GM19240 (cell line): ENCODE measurements around the gene FFAR1.

Experiments
- DNase-seq: peaks from one replicate; pipeline ENCODE4 v3.0.0; 2011; ENCODE audit warnings: low spot score; ENCODE audit not compliant: insufficient read length

The FFAR1 gene

DNA sequence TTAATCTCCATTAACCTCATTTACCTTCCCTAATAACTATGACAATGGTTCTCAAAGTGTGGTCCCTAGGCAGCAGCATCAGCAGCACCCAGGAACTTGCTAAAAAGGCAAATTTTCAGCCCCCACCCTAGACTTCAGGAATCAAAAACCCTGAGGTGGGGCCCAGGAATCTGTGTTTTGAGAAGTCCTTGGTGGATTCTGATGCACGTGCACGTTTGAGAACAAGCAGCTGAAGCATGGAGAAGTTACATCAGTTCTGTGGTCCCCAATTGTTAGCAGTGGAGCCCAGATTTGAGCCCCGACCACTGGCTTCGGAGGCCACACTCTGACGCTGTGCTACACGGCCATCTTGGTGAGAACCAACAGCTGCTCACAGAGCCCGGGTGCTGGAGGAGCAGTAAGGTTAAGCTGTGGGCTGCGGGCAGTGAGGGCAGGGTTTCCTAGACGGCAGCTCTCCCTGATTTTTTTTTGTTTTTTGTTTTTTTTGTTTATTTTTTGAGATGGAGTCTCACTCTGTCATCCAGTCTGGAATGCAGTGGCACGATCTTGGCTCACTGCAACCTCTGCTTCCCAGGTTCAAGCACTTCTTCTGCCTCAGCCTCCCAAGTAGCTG is 32.7 kb upstream of the FFAR1 start:
- no peak for DNase-seq

DNA sequence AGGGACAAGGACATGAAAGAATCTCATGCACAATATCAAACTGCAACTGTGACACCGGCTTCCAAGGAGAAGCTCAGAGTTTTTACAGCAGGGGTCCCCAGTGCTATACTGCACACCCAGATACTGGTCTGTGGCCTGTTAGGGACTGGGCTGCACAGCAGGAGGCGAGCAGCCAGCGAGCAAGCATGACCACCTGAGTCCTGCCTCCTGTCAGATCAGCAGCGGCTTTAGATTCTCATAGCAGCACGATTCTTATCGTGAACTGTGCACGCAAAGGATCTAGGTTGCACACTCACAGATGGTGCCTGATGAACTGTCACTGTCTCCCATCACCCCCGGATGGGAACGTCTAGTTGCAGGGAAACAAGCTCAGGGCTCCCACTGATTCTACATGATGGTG is 31.8 kb upstream of the FFAR1 start:
- DNase-seq: no peak

DNA sequence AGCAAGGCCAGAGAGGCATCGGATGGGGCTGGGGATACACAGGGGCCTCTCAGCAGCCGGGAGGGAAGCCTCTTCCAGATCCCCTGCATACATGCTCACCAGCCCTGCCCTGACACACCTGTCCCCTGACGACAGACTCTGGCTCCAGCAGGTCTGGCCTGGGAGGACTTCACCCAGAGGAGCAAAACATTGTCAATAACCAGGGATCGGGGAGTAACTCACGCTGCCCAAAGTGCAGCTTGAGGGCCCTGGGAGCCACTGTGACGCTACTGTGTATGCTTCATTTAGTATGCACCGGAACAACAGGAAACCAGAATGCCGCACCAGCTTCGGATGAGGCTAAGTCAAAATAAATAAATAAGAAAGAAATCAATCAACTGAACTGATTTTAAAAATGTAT is 31.1 kb upstream of the FFAR1 start:
- no peak for DNase-seq

DNA sequence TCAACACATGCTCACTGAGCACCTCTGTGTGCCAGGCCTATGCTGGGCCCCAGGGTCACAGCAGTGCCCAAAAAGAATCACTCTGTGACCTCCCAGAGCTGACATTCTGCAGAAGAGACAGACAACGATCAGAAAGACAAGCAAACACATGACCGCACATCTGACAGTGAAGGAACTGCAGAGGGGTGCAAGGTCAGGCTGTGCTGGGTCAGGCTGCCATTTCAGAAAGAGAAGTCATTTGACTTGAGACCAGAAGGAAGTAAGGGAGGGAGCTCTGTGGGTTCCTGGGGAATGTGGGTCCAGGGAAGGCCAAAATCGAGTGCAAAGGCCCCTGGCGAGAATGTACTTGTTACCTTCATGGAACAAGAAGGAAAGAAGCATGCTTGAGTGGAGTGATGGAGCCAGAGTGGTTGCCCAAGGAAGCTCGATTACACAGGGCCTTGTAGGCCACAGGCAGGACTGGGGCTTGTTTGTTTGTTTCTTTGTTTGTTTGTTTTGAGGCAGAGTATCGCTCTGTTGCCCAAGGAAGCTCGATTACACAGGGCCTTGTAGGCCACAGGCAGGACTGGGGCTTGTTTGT is 30.1 kb upstream of the FFAR1 start:
- no peak for DNase-seq

DNA sequence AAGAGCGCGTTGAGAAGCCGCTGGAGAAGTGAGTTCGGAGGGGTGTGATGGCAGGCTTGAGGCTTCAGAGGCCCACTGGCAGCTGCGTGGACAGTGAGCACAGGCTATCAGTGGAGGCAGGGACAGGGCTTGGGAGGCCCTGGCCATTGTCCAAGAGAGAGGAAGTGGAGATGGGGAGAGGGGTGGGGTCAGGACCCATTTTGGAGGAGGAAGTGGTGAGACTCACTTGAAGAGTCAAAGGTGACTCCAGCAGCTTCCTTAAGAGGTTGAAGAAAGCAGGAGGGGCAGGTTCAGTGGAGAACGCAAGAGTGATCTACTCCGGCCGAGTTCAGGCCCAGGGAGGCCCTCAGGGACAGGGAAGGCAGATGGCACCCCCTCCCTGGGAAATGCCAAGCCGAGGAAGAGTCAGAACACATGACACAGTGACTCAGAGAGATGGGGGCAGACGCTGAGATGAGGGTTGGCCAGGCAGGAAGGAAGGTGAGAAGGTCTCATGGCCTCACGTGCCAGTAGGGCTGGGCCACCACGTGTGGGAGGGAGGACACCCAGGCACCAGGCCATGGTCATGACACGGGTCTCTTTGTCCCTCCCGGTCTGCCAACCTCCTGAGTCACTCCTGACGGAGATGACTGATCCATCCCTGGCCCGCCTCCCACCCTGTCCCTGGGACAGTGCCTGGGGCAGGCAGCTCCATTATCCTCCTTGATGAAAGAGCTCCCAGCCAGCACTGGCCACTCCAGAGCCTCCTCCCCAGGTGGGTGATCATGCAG is 28.8 kb upstream of the FFAR1 start:
- DNase-seq: no peak

DNA sequence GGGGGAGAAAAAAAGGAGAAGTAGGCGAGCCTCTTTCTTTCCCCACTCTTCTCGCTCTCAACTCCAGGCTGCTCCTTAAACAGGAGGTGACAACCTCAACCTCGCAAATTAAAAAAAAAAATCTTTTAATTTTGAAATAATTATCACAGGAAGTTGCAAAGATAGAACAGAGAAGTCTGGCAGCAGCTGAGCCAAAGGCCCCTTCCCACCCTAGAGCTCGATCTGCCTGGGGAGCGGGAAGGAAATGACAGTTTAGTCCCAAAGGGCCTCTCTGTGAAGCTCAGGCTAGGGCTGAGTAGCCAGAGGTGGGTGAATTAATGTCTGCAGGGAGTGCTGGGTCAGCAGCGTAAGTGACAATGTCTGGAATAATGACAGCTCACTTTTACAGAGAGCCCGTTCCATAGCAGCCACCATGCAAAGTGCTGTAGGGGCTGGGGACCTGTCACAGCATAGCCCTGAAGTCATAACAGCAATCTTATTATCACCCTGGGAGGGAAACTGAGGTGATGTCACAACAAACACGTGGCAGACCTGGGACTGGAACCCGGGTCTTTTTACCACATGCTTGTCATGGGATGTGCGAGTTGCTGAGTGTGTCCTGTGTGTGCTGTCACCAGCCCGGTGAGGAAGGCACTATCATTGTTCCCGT is 27.5 kb upstream of the FFAR1 start:
- DNase-seq: no peak

GRCh38 chr19:35321291-35321690 is 26.4 kb upstream of the FFAR1 start:
- DNase-seq: no peak

DNA sequence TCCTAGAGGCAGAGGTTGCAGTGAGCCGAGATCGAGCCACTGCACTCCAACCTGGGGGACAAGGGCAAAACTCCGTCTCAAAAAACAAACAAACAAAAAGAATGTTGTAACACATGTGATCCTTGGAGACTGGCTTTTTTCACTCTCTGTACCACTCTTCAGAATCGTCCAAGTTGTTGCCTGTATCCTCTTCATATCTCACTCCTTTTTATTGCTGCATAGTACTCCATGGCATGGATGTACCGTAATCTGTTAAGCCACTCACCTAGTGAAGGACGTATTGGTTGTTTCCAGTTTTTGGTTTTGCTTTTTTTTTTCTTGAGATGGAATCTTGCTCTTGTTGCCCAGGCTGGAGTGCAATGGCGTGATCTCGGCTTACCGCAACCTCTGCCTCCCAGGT is 25.7 kb upstream of the FFAR1 start:
- no peak for DNase-seq

DNA sequence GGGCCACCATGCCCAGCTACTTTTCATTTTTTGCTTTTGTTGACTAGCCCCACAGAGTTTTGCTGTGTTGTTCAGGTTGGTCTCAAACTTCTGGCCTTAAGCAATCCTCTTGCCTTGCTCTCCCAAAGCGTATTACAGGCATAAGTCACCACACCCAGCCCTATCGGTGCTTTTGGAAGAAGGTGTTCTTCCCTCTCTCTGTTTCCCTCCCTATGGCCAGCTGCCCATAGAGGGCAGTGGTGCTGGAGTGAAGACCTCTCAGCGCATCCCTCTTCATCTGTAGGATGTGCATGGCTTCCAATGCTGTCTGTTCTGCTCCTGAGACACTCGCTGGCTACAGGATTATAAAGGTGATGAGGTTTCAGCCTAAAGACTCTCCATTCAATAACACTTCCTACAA is 20.1 kb upstream of the FFAR1 start:
- DNase-seq: no peak

DNA sequence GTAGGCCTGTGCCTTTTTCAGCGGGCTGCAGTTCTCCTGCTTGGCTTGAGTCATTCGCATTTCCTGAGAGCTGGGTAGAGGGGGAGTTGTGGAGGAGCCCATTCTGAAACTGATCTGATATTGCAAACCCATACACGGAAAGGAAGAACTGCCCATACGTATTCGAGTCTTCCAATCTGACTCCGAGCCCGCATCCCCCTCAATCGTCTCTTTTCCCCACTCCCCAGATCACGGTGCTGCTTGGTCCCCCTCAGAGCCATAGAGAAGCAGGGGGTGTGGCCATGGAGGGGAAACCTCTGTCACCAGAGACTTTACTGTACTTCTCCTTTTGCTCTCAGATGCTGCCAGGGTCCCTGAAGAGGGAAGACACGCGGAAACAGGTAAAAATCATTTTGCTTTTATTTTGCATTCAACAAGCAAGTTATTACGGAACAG is 18.8 kb upstream of the FFAR1 start, which contains the start of gene CD22:
Gene CD22, plus strand, starts transcription at position 337 of the 435 bp plus-strand sequence. CDS start 2,854 bp downstream, outside the sequence.
- DNase-seq: no peak

- DNase-seq: no peak
These were observed 18.4 kb upstream of the FFAR1 start for GRCh38 chr19:35329323-35329722.

GRCh38 chr19:35330475-35330874 is 17.2 kb upstream of the FFAR1 start:
- no peak for DNase-seq

- DNase-seq: no peak
These were observed 16.0 kb upstream of the FFAR1 start for GRCh38 chr19:35331551-35332214.

GRCh38 chr19:35332817-35333216 is 14.9 kb upstream of the FFAR1 start:
- DNase-seq: no peak

DNA sequence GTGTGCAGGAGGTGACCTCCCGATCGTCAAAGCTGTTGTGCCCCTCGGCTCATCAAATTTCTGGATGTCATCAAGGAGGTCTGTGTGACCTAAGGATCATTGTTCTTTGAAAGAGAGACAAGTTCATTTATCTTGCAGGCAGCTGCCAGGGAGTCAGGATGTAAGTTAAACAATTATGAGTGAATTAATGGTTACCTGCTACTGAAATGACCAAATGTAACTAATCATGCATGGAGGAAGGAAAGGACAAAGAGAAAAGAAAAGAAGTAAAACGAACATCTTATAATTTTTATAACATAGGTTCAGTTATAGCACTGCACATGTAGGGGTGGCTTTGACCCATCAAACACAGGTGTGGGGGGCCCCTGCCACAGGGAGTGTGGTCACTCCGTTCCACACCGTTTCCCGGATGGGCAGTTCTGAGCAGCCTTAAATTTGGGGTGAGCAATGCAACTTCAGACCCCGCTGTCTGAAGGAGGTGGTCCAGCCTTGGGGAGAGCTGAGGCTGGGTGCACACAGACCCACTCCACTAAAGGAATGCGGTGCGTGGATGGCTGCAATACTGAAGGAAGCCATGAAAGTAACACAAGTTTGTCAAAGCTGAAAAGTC is 13.5 kb upstream of the FFAR1 start:
- DNase-seq: no peak

DNA sequence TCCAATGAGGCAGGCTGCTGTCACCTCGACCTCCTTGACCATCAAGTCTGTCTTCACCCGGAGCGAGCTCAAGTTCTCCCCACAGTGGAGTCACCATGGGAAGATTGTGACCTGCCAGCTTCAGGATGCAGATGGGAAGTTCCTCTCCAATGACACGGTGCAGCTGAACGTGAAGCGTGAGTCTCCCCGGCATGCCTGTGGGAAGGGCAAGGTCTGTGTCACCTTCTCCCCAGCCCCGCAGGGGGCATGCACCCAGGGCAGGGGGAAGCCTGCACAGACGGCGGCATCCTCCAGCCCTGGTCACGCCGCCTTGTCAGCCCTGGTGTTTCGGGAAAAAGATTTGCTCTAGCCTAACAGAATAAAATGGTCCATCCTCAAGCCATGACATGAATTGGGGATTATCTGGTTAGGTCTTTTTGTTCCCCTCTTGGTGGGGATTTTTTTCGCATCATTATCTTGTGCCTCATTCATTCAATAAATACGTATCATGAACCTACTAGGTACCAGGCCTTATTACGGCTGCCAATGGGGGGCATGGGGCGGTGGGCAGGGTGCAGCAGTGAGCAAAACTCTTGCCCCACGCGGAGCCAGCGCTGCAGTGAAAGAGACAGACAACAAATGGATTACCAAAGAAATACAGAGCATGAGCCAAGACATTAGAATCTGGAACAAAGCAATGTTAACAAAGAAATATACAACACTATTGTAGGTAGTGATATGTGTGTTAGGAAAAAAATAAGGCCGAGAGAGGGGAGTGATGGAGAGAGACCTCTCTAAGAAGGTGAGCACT is 11.3 kb upstream of the FFAR1 start:
- DNase-seq: no peak

DNA sequence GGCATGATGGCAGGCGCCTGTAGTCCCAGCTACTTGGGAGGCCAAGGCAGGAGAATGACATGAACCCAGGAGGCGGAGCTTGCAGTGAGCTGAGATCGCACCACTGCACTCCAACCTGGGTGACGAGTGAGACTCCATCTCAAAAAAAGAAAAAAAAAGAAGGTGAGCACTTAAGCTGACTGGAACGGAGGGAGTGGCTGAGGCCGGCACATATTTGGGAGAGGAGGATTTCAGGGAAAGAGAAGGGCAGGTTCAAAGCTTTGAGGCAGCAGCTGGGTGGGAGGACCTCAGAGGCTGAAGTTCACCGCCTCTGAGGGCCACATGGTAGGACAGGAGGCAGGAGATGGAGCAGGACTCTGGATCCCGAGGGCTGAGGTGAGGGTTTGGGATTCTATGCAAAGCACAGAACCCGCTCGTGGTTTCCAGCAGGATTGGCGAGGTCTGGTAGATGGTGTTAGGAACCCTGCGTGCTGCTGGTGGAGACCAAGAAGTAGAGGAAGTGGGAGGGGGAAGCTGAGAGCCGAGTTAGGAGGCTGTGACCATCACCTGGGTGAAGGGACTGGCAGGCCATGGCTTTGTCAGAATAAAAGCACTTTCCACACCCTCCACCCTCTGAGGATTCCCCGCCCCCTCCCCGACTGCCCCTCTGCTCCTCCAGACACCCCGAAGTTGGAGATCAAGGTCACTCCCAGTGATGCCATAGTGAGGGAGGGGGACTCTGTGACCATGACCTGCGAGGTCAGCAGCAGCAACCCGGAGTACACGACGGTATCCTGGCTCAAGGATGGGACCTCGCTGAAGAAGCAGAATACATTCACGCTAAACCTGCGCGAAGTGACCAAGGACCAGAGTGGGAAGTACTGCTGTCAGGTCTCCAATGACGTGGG is 10.4 kb upstream of the FFAR1 start:
- no peak for DNase-seq

- DNase-seq: no peak
These were observed 9.8 kb upstream of the FFAR1 start for GRCh38 chr19:35337984-35338296.

GRCh38 chr19:35340431-35340830 is 7.3 kb upstream of the FFAR1 start:
- DNase-seq: no peak

- no peak for DNase-seq
These were observed 6.7 kb upstream of the FFAR1 start for GRCh38 chr19:35341006-35341405.
